Measurements from ENCODE around the gene CDC20B.

The CDC20B gene, protein sequence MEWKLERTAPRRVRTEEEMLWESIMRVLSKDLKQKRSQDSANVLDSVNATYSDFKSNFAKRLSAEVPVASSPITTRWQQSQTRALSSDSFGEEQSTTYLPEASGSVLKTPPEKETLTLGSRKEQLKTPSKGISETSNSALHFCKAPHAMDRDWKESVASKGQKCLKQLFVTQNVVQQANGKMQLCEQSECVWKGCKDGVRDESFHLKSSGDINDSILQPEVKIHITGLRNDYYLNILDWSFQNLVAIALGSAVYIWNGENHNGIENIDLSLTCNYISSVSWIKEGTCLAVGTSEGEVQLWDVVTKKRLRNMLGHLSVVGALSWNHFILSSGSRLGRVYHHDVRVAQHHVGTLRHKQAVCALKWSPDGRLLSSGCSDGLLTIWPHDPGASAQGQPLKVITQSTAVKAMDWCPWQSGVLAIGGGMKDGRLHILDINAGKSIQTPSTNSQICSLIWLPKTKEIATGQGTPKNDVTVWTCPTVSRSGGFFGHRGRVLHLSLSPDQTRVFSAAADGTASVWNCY

DNA sequence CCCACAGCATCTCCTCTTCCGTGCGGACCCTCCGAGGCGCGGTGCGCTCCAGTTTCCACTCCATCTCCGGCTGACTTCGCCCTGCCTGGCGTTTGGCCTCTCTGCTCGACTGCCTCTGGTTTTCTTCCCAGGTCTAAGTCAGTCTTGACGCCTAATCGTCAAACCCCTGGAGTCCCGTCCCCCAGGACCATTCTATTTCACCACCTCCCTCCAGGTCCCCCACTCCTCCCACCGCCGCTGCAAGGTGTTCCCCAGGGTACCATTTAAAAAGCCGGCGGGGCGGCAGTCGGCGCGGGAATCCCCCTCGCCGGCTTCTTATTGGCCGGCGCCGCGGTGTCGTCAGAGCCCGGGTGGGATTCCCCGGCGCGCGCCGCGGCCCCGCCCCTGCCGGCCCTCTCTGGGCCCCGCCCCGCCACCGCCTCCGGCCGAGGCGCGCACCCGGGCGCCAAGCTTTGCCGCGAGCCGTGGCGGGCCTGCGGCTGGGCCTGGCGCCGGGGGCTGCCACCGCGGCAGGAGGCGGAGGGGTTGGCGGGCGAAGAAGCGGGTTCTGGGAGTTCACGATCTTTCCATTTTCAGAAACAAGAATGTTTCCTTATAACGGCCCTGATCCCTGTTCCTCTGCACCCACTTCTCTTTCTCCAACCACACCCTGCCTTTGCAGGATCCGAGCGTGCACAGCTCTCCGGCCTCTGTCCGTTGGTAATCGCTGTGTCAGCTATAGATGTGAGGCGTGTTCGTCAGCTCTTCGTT, at the start of gene CDC20B:
TSS of gene CDC20B (minus strand) at position 241 of the 750 bp plus-strand sequence. CDS start at position 64, 177 bp downstream.
- peak; percentile 73 for DNase-seq (ENCODE audit: low read depth)

DNA sequence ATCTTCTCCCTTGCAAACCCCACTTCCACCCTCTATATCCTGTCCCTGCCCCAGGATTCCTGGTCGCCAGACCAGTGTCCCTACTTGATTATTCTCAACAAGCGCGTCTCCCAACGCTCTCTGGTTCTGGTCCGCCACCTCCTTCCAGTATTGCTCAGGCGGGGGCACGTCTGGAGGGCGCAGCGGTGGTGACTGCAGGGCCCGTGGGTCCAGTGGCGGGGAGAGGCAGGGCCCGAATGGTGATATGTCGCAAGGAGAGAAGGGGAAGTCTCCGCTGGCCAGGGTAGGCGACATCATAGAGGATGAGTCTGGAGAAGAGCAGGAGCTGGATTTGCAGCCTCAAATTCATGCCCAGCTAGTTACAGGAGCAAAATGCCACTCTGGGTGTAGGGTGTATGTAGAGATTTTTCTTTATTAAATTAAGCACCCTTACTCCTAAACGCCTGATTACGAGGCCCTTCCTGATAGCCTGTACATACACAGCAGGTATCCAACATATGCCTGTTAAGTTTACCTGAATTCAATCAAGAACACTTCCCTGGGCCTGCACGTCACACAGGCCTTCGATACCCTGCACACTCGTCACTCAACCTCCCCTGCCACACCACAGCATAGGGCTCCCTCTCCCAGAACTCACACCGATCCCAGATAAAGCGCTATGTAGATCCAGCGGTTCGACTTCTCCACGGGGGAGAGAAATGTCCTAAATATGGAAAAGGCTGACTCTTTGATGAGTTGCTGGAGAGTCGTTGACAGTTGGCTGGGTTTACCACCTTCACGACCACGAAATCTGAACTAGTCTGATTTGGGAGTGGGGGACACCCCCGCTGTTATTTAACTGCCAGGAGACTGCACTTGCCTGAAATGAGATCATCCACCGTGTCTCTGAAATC, 49.4 kb upstream of the CDC20B start:
- DNase-seq (ENCODE audit: low read depth), result no peak

DNA sequence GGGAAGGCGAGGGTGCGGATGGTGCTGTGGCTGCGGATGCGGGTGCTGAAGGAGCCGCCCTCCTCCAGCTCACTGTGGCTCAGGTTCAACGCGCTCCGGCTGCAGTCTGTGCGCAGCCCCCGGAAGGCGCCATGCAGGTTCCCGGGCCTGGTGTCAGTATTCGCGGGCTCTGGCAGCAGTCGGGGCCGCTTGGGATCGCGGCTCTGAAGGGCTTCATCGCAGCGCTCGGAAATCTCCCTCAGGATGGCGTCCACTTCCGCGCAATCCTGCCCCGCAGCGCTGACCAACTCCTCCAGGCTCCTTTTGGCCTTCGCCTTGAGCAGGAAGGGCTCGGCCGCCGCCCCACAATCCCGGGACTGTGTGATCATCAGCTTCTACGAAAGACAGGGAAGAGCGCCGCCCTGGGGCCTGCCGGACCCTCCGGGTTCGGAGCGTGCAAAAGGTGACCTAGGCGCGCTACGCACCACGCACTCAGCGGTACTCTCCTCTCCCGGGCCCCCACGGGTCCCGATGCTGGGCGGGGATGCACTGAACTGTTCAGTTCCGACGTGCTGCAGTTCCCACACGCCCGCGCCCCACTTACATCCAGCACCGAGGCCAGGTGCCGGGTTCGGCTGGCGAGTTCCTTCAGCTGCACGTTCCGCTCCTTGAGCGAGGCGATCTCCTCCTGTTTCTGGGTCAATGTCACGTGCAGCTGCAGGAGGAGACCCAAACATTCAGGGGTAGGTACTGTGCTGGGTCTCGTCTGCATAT, 47.6 kb upstream of the CDC20B start:
- no peak for DNase-seq (ENCODE audit: low read depth)

DNA sequence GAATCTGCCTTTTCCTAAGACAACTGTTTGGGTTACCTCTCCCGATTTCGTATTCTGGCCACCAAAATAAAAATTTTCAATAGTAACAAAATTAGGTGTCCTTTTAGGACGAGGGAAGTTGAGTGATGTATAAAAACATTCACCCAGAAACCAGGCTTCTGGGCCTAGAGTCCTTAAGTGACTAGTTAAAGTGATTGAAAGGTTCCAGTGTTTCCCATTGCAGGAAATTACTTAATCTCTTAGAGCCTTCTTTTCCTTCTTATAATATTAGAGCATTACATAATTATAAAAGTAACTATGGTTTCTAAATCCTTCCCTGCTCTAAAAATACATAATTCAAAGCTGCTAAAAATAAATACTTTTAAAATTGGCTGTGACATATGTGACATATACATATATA, 46.8 kb upstream of the CDC20B start:
- DNase-seq (ENCODE audit: low read depth), result no peak

DNA sequence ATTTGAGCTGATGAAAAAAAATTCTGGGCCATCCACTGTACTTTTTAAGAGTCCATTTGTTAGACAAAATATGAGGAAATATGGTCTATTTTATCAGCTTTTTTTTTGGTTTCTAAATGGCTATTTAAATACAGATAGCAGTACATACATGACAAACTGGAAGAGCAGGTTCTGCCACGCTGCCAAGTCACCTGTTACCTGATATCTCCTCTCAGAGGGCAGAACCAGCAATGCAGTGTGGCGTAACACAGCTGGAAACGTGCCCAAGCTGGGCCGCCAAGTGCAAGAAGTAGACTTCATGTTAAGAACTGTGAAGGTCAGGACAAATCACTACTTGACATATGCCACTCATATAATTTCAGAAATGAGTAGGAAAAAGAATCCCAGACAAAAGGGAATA, 46.0 kb upstream of the CDC20B start:
- no peak for DNase-seq (ENCODE audit: low read depth)

DNA sequence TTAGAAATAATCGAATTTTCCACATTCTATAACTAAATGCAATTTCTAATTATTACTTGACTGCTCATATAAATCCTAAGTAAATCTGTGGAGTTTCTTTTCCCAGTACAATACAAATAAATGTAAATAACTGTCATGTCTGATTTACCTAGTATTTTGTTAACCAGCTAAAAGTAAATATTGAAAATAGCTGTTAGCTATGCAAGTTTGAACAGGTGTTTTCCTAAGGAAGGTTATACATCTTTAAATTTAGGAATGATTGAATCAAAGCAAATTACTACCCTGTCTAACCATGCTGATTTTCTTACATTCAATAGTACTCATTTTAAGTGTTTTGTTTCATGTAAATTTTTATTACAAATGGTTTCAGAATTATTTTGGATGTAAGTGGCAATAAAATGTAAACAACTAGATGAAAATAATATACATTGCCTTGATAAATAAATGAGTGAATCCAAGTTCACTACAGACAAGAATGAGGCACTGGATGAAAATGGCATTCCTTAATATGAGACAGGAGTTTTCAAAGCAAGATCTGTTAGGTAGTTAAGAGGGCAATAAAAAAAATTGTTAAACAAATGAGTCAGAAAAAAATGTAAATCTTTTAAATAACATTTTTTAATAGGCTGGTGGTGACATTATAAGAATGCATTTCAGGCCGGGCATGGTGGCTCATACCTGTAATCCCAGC, 38.4 kb upstream of the CDC20B start:
- no peak for DNase-seq (ENCODE audit: low read depth)

DNA sequence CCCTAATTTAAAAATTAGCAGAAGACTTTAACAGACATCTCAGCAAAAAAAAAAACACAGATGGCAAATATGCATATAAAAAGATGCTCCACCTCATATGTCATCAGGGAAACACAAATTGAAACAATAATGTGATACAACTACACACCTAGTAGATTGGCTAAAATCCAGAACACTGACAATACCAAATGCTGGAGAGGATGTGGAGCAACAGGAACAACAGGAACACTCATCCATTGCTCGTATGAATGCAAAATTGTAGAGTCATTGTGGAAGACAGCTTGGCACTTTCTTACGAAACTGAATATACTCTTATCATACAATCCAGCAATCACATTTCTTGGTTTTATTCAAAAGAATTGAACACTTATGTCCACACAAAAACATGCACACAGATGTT, 32.0 kb upstream of the CDC20B start:
- no peak for DNase-seq (ENCODE audit: low read depth)

DNA sequence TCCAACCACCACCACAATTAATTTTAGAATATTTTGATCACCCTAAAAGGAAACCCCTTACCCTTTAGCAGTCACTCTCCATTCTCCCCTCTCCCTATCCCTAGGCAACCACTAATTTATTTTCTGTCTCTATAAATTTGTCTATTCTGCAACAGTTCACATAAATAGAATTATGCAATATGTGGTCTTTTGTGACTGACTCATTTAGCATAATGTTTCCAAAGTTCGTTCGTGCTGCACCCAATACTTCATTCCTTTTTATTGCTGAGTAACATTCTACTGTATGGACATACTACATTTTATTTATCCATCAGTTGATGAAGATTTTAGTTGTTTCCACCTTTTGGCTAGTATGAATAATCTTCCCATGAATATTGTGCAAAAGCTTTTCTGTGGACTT, 18.2 kb upstream of the CDC20B start:
- DNase-seq (ENCODE audit: low read depth), result no peak

DNA sequence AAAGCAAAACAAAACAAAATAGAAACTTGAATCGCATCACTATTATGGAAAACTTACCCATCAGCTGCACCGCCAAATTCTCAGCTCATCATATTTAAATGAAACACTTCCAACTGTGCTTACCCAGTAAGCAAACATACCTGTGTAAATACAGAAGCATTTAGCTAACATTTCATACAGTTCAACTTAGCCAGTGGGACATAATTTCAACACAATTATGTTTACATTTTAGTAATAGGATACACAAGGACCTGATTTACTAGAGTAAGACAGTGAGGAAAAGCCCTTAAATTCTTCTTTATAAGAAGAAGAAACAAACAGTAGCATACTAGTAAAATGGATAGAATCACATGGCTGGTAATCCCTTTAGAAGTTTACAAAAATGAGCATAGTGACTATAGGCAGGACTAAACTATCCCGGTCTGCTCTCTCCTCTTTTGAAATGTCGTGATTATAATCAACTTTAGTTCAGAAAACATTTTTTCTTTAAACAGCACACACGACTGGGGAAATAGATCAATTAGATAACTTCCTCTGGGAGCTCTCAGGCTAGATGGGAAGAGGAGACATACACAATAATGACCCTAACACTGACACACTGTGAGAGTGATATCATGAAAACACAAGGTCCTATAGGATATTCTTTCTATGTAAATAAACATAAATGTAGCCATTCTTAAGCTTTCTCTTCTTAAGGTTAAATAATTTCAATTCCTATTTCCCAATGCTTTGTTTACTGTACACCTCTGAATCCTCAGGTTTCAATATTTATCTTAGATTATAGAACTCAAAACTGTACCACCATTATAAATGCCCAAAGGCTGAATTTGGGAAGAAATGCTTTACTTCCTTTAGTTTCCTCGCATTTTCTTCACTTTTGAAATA, 15.9 kb upstream of the CDC20B start:
- DNase-seq (ENCODE audit: low read depth), result no peak

DNA sequence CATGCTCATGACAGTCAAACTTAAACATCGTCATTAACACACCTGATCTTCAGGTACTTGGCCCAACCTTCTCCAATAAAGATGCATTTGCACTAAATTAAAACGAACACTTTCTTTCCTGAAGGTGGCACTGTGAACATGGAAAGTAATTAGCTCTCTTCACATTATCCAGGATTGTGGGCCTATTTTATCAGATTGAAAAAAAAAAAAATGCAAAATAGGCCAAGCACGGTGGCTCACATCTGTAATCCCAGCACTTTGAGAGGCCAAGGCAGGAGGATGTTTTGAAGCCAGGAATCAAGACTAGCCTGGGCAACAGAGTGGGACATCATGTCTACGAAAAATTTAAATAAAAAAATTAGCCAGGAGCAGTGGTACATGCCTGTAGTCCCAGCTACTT, 14.4 kb upstream of the CDC20B start:
- no peak for DNase-seq (ENCODE audit: low read depth)

DNA sequence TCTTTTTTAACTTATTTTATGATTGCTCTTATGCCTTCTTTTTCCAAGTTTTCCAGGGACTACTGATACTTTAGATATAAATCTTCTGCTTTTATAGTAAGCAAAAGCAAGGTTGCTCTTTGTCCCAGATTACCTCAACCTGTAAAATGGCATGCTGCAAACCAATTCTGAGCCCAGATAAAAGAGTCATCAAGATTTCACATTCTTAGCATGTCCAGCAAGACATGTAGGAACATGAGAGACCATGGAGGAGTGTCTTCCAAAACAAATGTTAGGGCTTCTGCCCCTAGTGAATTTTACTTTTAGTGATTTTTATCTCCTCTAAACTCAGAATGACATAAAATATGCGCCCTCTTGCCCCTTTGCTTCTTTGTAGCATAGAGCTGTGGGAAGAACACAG, 7.0 kb upstream of the CDC20B start:
- no peak for DNase-seq (ENCODE audit: low read depth)

DNA sequence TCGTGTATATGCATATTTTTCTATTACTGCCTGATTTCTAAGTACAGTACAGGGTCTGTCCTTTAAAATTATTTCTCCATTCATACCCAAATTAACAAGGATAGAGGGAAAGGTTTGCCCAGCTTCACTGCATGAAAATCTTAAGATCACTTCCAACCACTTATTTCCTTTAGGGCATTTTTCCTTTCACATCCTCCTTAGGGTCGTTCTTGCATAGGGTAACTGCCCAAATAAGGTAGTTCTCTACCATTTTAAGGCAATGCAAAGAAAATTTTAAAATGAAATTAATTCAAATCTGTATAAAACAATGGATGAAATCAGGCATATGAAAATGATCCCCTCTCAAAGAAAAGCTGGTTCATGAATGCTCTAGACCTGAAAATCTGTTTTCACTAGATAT, 4.1 kb upstream of the CDC20B start:
- DNase-seq (ENCODE audit: low read depth), result no peak

DNA sequence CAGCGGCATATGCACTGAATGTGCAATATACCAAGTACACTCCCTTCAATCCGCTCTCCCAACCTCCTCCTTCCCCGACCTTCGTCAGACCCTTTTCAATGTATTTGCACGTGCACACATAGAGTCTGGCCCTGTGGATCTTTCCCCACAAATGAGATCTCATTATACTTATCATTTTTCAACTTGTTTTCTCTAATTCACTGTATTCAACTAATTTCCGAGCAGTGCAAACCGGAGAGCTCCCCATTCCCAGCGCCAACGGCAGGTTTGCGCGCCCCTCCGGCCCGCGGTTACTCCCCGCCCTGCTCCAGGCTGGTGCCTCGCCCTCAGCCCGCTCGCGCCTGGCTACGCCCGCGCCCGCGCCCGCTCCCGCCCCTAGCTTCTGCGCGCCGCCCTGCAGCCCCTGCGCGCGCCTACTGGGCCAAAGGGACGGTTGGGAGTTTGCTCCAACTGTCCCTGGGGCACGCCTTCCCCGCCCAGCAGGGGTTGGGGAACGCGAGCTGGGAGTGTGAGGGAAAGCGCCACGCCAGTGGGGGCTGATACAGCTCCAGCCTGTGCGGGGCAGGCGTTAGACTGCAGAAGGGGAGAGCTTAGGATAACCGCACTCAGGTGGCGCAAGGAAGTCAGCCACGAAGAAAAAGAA, 3.3 kb upstream of the CDC20B start:
- DNase-seq (ENCODE audit: low read depth), result no peak

DNA sequence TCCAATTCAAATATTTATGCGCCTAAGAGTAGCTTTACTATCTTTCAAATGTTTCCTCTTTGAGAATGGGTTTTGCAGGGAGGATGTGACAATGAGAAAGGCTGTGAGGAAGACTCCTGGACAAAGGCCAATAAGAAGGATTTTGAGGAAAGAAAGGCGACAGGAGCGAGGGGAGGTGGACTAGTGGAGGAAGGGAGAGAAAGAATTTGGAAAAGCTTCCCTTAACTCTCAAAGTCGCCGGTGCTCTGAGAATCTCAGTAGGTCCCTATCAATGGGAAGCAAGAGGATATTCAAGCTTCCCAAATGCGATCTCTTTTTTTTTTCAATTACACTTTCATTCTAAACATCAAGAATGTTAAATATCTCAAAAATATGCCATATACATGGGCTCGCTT, 2.8 kb upstream of the CDC20B start:
- DNase-seq (ENCODE audit: low read depth), result no peak

DNA sequence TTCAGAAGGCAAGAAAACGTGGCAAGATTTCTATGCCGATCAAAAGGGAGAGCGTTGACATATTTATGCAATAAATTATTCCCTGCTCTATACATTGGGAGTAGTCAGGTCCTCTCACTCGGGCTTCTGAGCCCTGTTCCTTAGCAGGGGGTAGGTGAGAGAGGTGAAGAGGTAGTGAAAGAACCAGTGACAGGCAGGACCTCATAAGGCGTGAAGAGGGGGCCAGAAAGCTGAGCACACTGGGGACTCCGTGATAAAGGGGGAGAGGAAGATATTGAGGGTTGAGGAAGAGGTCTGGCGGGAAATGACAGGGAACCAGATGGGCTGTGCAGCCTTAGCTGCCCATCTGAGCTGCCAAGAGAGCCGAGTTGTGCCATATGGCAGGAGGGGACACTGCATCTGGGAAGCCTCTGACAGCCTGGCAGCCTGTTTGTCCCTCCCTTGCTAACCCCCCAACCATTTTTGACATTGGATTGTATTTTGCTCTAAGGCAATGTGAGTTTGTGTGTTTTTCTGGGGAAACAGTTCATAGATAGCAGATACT, 782 bp upstream of the CDC20B start:
- no peak for DNase-seq (ENCODE audit: low read depth)

DNA sequence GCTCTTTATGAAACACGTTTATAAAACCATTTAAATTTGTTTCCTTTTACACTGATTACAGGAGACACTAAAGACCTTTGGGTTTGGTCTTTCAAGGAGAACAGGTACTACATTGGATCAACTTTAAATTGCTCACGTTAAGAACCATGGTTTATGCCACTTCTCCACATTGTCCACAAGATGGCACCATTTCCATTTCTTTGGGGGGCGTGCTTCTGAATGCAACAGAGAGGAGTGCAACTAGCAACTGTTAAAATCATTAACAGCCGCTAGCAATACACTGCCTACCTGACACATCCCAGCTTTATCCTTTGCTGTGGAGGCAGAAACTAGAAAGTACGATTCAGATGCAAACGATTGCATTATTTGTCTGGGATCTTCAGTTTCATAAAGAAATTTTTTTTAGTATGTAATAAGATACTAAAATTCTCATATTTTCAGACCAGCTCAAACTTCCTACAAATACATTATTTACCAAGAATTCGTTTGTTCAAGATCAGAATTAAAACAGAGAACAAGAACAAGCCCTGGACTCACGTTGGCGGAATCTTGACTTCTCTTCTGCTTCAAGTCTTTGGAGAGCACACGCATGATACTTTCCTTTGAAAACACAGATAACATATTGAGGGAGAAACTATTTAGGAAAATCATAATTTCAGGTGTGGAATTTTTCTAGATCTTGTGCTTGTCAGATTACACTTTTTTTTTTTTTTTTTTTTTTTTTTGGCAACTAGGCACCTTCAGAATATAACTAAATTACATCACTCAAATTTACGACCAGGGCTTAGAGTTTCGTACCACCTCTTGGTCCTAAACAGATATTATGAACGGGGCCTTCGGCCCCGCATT, 702 bp downstream of the CDC20B start:
- no peak for DNase-seq (ENCODE audit: low read depth)

DNA sequence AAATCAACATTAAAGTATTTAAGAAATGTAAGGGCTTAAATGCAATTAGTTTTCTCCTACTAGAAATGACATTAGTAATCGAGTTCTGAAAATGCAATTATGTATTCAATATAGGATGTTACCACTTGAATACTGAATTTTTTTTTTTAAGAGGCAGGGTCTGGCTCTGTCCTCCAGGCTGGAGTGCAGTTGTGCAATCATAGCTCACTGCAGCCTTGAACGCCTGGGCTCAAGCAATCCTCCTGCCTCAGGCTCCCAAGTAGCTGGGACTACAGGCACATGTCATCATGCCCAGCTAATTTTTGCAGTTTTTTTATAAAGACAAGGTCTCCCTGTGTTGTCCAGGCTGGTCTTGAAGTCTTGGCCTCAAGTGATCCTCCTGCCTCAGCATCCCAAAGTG, 1.5 kb downstream of the CDC20B start:
- DNase-seq (ENCODE audit: low read depth), result no peak

DNA sequence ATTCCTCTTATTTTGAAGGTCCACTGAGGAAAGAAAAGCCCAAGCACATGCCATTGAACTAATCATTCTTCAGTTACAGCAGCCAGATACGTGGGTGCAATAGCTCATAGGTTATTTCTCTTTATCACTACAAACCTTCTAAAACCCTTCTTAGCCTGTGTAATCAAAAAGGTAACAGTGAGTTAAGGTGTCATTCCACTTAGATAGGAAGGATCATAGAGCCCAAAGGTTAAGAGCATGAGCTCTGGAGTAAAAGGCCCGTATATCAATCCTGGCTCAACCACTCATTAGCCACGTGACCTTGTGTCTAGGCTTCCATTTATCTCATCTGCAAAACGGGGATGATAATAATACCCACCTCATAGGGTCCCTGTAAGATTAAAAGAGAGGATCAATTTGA, 10.3 kb downstream of the CDC20B start:
- no peak for DNase-seq (ENCODE audit: low read depth)
